Gastroesophageal sphincter (tissue), 4 donors: ENCODE measurements around the gene DYNC1I1. TPM values are rescaled to one million over a fixed set of nuclear protein-coding genes. Genes with fewer than 3 reads are reported as not detected.

ENCODE experiments used
- ATAC-seq: fragments of 150-250 bp; one replicate; pipeline ENCODE4 v1.9.1; 2016; ENCODE audit warnings: mild to moderate bottlenecking, moderate library complexity
- H3K27ac ChIP-seq, 4 donors: fragments of 200-600 bp; sonication (generic) in 3 of 4; 1 replicate in 3 of 4; 2 replicates in 1 of 4; pipeline ENCODE4 v1.5.1; 2016 to 2019
- H3K27me3 ChIP-seq: fragments of 200-600 bp; sonication (generic); one replicate; pipeline ENCODE4 v1.5.1; 2019
- H3K36me3 ChIP-seq, 2 donors: fragments of 200-600 bp; sonication (generic); one replicate each; pipeline ENCODE4 v1.5.1; 2019; ENCODE audit warnings: control low read depth in 1 of 2
- H3K4me1 ChIP-seq, 3 donors: fragments of 200-600 bp; sonication (generic); 1 replicate in 2 of 3; 2 replicates in 1 of 3; pipeline ENCODE4 v1.5.1; 2016 to 2019; ENCODE audit warnings: control low read depth in 2 of 3
- H3K4me3 ChIP-seq, 2 donors: fragments of 200-600 bp; sonication (generic); one replicate each; pipeline ENCODE4 v1.5.1; 2019; ENCODE audit warnings: mild to moderate bottlenecking in 1 of 2, moderate library complexity in 1 of 2
- H3K9me3 ChIP-seq, 3 donors: fragments of 200-600 bp; sonication (generic); one replicate each; pipeline ENCODE4 v1.5.1; 2017 to 2019; ENCODE audit warnings: control low read depth in 2 of 3
- EP300 ChIP-seq: sonication (generic); formaldehyde crosslinking; IDR thresholded peaks from one replicate; pipeline ENCODE4 v1.6.1; 2017; ENCODE audit warnings: antibody characterized with exemption, mild to moderate bottlenecking
- POLR2A ChIP-seq, 2 donors: fragments of 450-650 bp; IDR thresholded peaks; one replicate each; pipeline ENCODE4 v1.6.1; 2017; ENCODE audit warnings: antibody characterized with exemption in 2 of 2, mild to moderate bottlenecking in 2 of 2, moderate library complexity in 1 of 2
- POLR2AphosphoS5 ChIP-seq: sonication (generic); formaldehyde crosslinking; IDR thresholded peaks from one replicate; pipeline ENCODE4 v1.6.1; 2017; ENCODE audit warnings: antibody characterized with exemption
- WGBS, 2 donors: methylation state at CpG; one replicate each; pipeline ENCODE4 v1.1.5; 2018; ENCODE audit warnings: low coverage in 1 of 2; 5-methylcytosine and 5-hydroxymethylcytosine counted together
- total RNA-seq, 4 donors: library from RNA; depleted of rRNA; stranded (reverse); fragments of >200 nt; gene quantifications; one replicate each; pipeline ENCODE4 v1.1.0, GENCODE V29; 2016
- TF ChIP-seq, protein P1 (sequence below), 4 experiments: fragments of 200-600 bp in 2 of 4; fragments of 450-650 bp in 2 of 4; sonication (generic) in 1 of 4; IDR thresholded peaks; one replicate each; pipeline ENCODE4 v1.5.1; 2017 to 2019; ENCODE audit warnings: antibody characterized with exemption in 4 of 4, mild to moderate bottlenecking in 2 of 4, moderate library complexity in 2 of 4

DYNC1I1 gene
- total RNA-seq, 4 donors from 2014 or later = 7.6 to 23.8 (median 18.2) TPM

DNA sequence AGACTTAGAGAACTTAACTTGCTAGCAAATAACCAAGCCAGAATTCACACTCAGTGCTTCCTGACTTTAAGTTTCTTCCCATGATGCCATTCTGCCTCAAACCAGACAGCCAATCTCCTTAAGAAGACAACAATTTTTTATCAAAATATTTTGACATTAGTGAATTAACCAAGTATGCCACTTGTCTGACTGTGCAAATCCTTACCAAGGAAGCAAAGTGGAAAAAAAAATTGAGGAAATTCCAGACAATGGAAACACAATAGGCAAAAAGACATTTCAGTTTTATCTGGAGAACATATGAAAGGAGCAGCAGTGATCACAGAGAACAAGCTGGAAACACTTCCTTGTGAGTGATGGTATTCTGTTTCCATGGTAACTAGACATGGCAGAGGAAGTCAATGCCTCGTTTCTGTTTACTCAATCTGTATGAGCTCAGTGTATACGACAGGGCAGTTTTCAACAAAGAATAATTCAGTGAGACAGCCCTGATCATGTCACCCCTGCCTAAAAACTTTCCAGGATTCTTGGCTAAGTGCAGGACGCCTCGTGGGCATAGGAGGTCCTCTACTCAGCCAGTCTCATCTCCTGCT lies 114.2 kb downstream of the DYNC1I1 start:
- H3K27ac ChIP-seq = no peak overlapping the region
- no peaks in the 10 kb centered on the region for H3K9me3 ChIP-seq
- H3K27me3 ChIP-seq = no peaks in the 10 kb centered on the region
- H3K4me3 ChIP-seq = no peak overlapping the region
- H3K4me1 ChIP-seq = no peaks in the 10 kb centered on the region
- TF ChIP-seq POLR2A (IDR thresholded peaks at IDR 0.05) = no peak
- TF ChIP-seq, protein P1, sequence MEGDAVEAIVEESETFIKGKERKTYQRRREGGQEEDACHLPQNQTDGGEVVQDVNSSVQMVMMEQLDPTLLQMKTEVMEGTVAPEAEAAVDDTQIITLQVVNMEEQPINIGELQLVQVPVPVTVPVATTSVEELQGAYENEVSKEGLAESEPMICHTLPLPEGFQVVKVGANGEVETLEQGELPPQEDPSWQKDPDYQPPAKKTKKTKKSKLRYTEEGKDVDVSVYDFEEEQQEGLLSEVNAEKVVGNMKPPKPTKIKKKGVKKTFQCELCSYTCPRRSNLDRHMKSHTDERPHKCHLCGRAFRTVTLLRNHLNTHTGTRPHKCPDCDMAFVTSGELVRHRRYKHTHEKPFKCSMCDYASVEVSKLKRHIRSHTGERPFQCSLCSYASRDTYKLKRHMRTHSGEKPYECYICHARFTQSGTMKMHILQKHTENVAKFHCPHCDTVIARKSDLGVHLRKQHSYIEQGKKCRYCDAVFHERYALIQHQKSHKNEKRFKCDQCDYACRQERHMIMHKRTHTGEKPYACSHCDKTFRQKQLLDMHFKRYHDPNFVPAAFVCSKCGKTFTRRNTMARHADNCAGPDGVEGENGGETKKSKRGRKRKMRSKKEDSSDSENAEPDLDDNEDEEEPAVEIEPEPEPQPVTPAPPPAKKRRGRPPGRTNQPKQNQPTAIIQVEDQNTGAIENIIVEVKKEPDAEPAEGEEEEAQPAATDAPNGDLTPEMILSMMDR (IDR thresholded peaks at IDR 0.05) = no peak
- no peak for TF ChIP-seq EP300
- no peak for TF ChIP-seq POLR2AphosphoS5
- WGBS, 2 donors = 6 to 8% methylated on average over 4 of the region's 4 CpGs
- no peaks in the 10 kb centered on the region for H3K36me3 ChIP-seq
- ATAC-seq = no peak

DNA sequence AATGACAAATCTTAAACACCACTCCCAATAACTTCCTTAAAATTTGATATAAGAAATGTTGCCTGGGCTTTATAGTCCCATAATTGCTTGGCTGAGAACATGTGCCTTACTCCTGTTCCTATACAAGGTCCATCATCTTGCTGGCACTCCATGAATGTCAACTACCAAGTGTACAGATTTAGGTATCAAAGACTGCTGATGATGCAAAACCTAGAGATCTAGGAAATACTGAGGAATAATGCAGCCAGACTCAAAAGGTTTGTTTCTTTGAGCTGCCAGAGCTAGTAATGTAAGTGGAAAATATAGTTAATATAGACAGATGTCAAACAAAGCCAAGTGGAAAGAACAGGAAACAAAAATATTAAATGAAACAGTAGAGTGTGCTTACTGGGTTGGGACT lies 121.1 kb downstream of the DYNC1I1 start:
- H3K27ac ChIP-seq = no peak overlapping the region
- H3K4me3 ChIP-seq = no peak overlapping the region
- no peaks in the 10 kb centered on the region for H3K36me3 ChIP-seq
- H3K9me3 ChIP-seq = no peaks in the 10 kb centered on the region
- no peaks in the 10 kb centered on the region for H3K27me3 ChIP-seq
- H3K4me1 ChIP-seq = no peaks in the 10 kb centered on the region
- TF ChIP-seq POLR2AphosphoS5 = no peak
- no peak for TF ChIP-seq EP300
- TF ChIP-seq, protein P1 (IDR thresholded peaks at IDR 0.05) = no peak
- TF ChIP-seq POLR2A (IDR thresholded peaks at IDR 0.05) = no peak
- no peak for ATAC-seq

DNA sequence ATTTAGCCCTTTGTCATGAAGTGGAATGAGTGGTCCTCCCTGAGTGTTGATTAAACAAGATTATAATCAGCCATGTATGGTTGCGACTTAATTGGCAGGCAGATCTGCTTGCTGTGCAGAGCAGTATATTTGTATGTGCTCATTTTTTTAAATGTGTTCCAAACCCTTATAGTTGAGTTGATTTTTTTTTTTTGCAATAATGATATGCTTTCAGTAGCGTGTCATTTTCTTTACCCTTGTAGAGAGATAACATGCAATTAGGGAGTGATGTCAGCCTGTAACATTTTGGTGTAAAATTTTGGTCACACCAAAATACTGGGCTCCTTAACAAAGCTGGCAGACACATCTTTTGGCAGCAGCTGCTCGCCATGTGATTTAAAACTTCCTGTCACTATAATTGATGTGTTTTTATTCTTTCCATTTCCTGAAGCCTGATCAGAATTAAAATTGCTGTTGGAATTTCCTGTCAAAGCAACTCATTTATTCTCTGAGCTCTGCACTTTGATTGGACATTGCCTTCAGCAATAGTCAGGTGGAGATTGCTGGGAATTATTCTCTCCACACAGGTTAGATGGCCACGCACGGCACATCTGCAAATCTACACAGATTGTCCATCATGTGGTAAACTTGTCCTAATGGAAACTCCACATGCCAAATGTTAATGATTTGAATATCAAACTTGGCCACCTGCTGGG lies 125.3 kb downstream of the DYNC1I1 start:
- Histone ChIP-seq H3K4me1 (no peaks in the 10 kb centered on the region), H3K27ac (no peak overlapping the region), H3K27me3 (no peaks in the 10 kb centered on the region), H3K4me3 (no peak overlapping the region), H3K36me3 (no peaks in the 10 kb centered on the region), H3K9me3 (no peaks in the 10 kb centered on the region)
- TF ChIP-seq EP300 (no peak), POLR2AphosphoS5 (no peak), POLR2A (IDR thresholded peaks at IDR 0.05) (no peak)
- TF ChIP-seq, protein P1 (IDR thresholded peaks at IDR 0.05) = no peak
- WGBS, 2 donors = 41 to 68% methylated on average over 4 to 5 of the region's 5 CpGs
- no peak for ATAC-seq

DNA sequence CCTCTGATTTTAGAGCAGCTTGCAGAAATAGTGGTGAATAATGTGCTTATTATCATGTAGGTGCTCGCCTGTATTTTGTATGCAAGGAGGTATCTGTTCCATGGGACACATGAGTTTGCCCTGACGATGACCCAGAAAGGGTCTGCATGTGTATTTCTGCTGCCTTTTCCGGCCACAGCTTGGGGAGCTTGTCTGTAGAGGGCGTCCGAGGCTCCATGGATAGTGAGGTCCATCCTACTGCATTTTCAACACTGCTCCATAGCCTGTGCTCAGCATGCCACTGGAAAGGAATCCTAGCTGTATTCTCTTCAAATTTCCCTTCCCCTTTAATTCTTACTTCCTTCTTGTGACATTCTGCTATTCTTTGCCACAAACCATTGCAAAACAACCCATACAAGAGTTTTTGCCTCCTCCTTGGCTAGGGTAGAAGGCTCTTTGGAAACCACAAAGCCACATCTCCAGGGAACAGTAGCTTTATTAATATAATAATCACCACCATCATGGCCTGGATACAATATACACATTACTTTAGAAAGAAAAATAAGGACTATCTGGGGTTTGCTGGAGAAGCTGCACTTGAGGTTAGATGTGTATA lies 127.7 kb downstream of the DYNC1I1 start:
- Histone ChIP-seq H3K4me1 (no peaks in the 10 kb centered on the region), H3K36me3 (no peaks in the 10 kb centered on the region), H3K9me3 (no peaks in the 10 kb centered on the region), H3K27me3 (no peaks in the 10 kb centered on the region), H3K27ac (no peak overlapping the region), H3K4me3 (no peak overlapping the region)
- ATAC-seq = no peak
- 18 to 24% methylated on average over 5 of the region's 5 CpGs for WGBS, 2 donors
- no peak for TF ChIP-seq POLR2A (IDR thresholded peaks at IDR 0.05)
- no peak for TF ChIP-seq POLR2AphosphoS5
- TF ChIP-seq, protein P1 (IDR thresholded peaks at IDR 0.05) = no peak
- TF ChIP-seq EP300 = no peak

DNA sequence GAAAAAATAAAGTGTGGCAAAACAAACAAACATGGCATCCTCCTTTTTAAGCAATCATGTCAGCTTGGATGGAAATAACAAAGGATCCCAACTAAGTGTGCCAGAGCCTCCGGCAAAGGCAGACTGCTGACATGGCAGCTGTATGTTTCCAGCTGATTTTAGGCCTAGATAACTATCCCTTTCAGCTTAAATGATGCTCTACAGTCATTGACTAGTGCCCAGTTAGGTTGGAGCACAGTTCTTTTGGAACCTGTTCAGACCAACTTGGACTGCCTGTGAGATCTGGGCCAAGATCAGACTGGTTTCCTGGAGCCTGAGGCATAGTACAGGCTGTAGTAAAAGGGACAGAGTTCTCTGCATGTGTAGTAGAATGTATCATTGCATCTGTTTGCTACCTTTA lies 128.7 kb downstream of the DYNC1I1 start:
- no peaks in the 10 kb centered on the region for H3K36me3 ChIP-seq
- no peak for ATAC-seq
- no peak overlapping the region for H3K27ac ChIP-seq
- no peaks in the 10 kb centered on the region for H3K9me3 ChIP-seq
- H3K4me1 ChIP-seq = no peaks in the 10 kb centered on the region
- H3K4me3 ChIP-seq = no peak overlapping the region
- no peaks in the 10 kb centered on the region for H3K27me3 ChIP-seq
- 47 to 50% methylated on average over 1 of the region's 1 CpG for WGBS, 2 donors
- TF ChIP-seq POLR2AphosphoS5 (no peak), POLR2A (IDR thresholded peaks at IDR 0.05) (no peak), EP300 (no peak)
- TF ChIP-seq, protein P1 (IDR thresholded peaks at IDR 0.05) = no peak
